Lung (tissue), 12 donors: ENCODE measurements around the gene STARD13. TPM values are rescaled to one million over a fixed set of nuclear protein-coding genes. Genes with fewer than 3 reads are reported as not detected.

Experiments
- ATAC-seq: fragments of 200-7000 bp; cut with Tn5 transposase; one replicate; pipeline ENCODE4 v1.9.1; 2020; ENCODE audit warnings: moderate number of reproducible peaks; ENCODE audit not compliant: insufficient read depth, low FRiP score
- DNase-seq, 3 donors: peaks; one replicate each; pipeline ENCODE4 v3.0.0-alpha.2; 2013 to 2017
- H3K27ac ChIP-seq, 2 donors: one replicate each; pipeline ENCODE4 v1.5.1; 2013; ENCODE audit warnings: mild to moderate bottlenecking in 2 of 2, moderate library complexity in 2 of 2, control low read depth in 1 of 2, inconsistent platforms in 1 of 2, low read depth in 1 of 2, low read length in 1 of 2
- H3K27me3 ChIP-seq, 3 donors: one replicate each; pipeline ENCODE4 v1.5.1; 2013; ENCODE audit warnings: low read length in 2 of 3; ENCODE audit not compliant: control insufficient read depth in 3 of 3, insufficient read depth in 3 of 3
- H3K36me3 ChIP-seq, 4 donors: one replicate each; pipeline ENCODE4 v1.5.1; 2013; ENCODE audit warnings: low read length in 4 of 4, mild to moderate bottlenecking in 1 of 4, moderate library complexity in 1 of 4; ENCODE audit not compliant: control insufficient read depth in 4 of 4, insufficient read depth in 4 of 4
- H3K4me1 ChIP-seq, 5 donors: one replicate each; pipeline ENCODE4 v1.5.1; 2013; ENCODE audit warnings: low read length in 5 of 5, mild to moderate bottlenecking in 2 of 5, moderate library complexity in 1 of 5; ENCODE audit not compliant: control insufficient read depth in 5 of 5, insufficient read depth in 5 of 5
- H3K4me3 ChIP-seq: one replicate; pipeline ENCODE4 v1.5.1; 2013; ENCODE audit warnings: mild to moderate bottlenecking, control low read depth, moderate library complexity
- H3K9ac ChIP-seq, 2 donors: one replicate each; pipeline ENCODE4 v1.5.1; 2013; ENCODE audit warnings: low read length in 2 of 2, control low read depth in 1 of 2; ENCODE audit not compliant: insufficient read depth in 1 of 2
- H3K9me3 ChIP-seq, 4 donors: one replicate each; pipeline ENCODE4 v1.5.1; 2013; ENCODE audit warnings: low read length in 3 of 4, mild to moderate bottlenecking in 1 of 4, moderate library complexity in 1 of 4; ENCODE audit not compliant: control insufficient read depth in 4 of 4, insufficient read depth in 3 of 4
- CTCF ChIP-seq: IDR thresholded peaks from 2 replicates; pipeline ENCODE4 v1.5.1; 2012; ENCODE audit warnings: mild to moderate bottlenecking; ENCODE audit errors: control extremely low read depth, extremely low read depth
- WGBS, 2 donors: extraction: QIAGEN DNeasy Blood & Tissue Kit; methylation state at CpG; one replicate each; pipeline ENCODE4 v1.1.7; 2013; 5-methylcytosine and 5-hydroxymethylcytosine counted together
- polyA plus RNA-seq, 2 donors: library from polyadenylated mRNA; stranded (reverse); fragments of 200-250 nt; gene quantifications; one replicate each; pipeline ENCODE4 v1.2.1, GENCODE V29; 2013
- total RNA-seq, 2 donors: library from RNA; depleted of rRNA in 1 of 2; stranded (reverse); fragments of >200 nt in 1 of 2; gene quantifications; one replicate each; pipeline ENCODE4 v1.2.1, GENCODE V29; 2014 to 2021
- donor health status: control.
- donor health status: control.
- donor health status: Bipolar disorder and iron deficiency.
- donor health status: healthy.
- donor health status: DM: yes; HTN: yes; CAD: no.

Gene STARD13
- total and polyA plus RNA-seq, 4 donors = 7.9 to 91.6 (median 29.7) TPM

GRCh38 chr13:33183431-33184111 is 102.0 kb downstream of the STARD13 start:
- H3K36me3 ChIP-seq = peaks cover 0 to 2% (median 0%) of the 10 kb centered on the region in 4 donors
- H3K27ac ChIP-seq = peak overlapping the region in 1 of 2 donors; percentile 11
- DNase-seq (no peak), ATAC-seq (no peak)
- H3K27me3 ChIP-seq = no peaks in the 10 kb centered on the region
- WGBS, 2 donors = 84 to 86% methylated on average over 3 of the region's 3 CpGs
- H3K9me3 ChIP-seq = peaks cover 0 to 2% (median 0%) of the 10 kb centered on the region in 4 donors
- no peak overlapping the region for H3K9ac ChIP-seq
- H3K4me1 ChIP-seq = peaks cover 7 to 39% (median 20%) of the 10 kb centered on the region in 5 donors
- no peak for TF ChIP-seq CTCF
- no peak overlapping the region for H3K4me3 ChIP-seq

- no peak for TF ChIP-seq CTCF
- H3K9me3 ChIP-seq = peaks cover 0 to 2% (median 0%) of the 10 kb centered on the region in 4 donors
- no peak for ATAC-seq
- H3K36me3 ChIP-seq = peaks cover 0 to 2% (median 0%) of the 10 kb centered on the region in 4 donors
- DNase-seq = no peak
- no peak overlapping the region for H3K27ac ChIP-seq
- H3K27me3 ChIP-seq = no peaks in the 10 kb centered on the region
- peaks cover 7 to 41% (median 16%) of the 10 kb centered on the region in 5 donors for H3K4me1 ChIP-seq
- no peak overlapping the region for H3K9ac ChIP-seq
- 89 to 90% methylated on average over 9 of the region's 9 CpGs for WGBS, 2 donors
- no peak overlapping the region for H3K4me3 ChIP-seq
Measured at GRCh38 chr13:33182729-33183128, 102.8 kb downstream of the STARD13 start.

GRCh38 chr13:33181264-33181663 is 104.3 kb downstream of the STARD13 start:
- Histone ChIP-seq H3K9ac (no peak overlapping the region), H3K4me1 (peaks cover 9 to 37% (median 10%) of the 10 kb centered on the region in 5 donors), H3K4me3 (no peak overlapping the region), H3K27me3 (no peaks in the 10 kb centered on the region), H3K27ac (no peak overlapping the region), H3K9me3 (peaks cover 0 to 2% (median 0%) of the 10 kb centered on the region in 4 donors), H3K36me3 (peaks cover 0 to 2% (median 0%) of the 10 kb centered on the region in 4 donors)
- no peak for DNase-seq
- TF ChIP-seq CTCF = no peak
- ATAC-seq = no peak
